HG02840 (cell line): ENCODE results near the gene EML1.

ENCODE experiments used
- ATAC-seq: cut with Tn5 transposase; IDR thresholded peaks from one replicate; pipeline ENCODE4 v1.9.1; 2021; ENCODE audit warnings: mild to moderate bottlenecking, moderate library complexity, moderate number of reproducible peaks; ENCODE audit not compliant: unreplicated experiment, low FRiP score

Gene EML1

GRCh38 chr14:99888149-99888548 is 94.9 kb downstream of the EML1 start:
- ATAC-seq: no peak

GRCh38 chr14:99889268-99889667 is 96.1 kb downstream of the EML1 start:
- ATAC-seq: no peak

- ATAC-seq: no peak
Measured at GRCh38 chr14:99891266-99891665, 98.1 kb downstream of the EML1 start.

- ATAC-seq: no peak
Measured at GRCh38 chr14:99891900-99892299, 98.7 kb downstream of the EML1 start.

- ATAC-seq: no peak
Measured at GRCh38 chr14:99892406-99892805, 99.2 kb downstream of the EML1 start.

GRCh38 chr14:99896361-99896760 is 103.1 kb downstream of the EML1 start:
- ATAC-seq: no peak

- no peak for ATAC-seq
Measured at GRCh38 chr14:99899578-99900178, 106.5 kb downstream of the EML1 start.

GRCh38 chr14:99902925-99903324 is 109.7 kb downstream of the EML1 start:
- no peak for ATAC-seq

- no peak for ATAC-seq
Measured at GRCh38 chr14:99904506-99904905, 111.3 kb downstream of the EML1 start.

GRCh38 chr14:99905121-99905520 is 111.9 kb downstream of the EML1 start:
- no peak for ATAC-seq

- ATAC-seq: no peak
Measured at GRCh38 chr14:99907761-99908652, 114.8 kb downstream of the EML1 start.

- ATAC-seq: no peak
Measured at GRCh38 chr14:99908653-99909250, 115.5 kb downstream of the EML1 start.

- no peak for ATAC-seq
Measured at GRCh38 chr14:99909513-99910064, 116.4 kb downstream of the EML1 start.

GRCh38 chr14:99910337-99911309 is 117.4 kb downstream of the EML1 start:
- ATAC-seq: no peak

- no peak for ATAC-seq
Measured at GRCh38 chr14:99915305-99916090, 122.3 kb downstream of the EML1 start.

GRCh38 chr14:99916091-99916383 is 122.8 kb downstream of the EML1 start:
- ATAC-seq: no peak

GRCh38 chr14:99918781-99919180 is 125.6 kb downstream of the EML1 start:
- no peak for ATAC-seq

GRCh38 chr14:99921425-99921824 is 128.2 kb downstream of the EML1 start:
- no peak for ATAC-seq

- ATAC-seq: no peak
Measured at GRCh38 chr14:99924379-99924778, 131.2 kb downstream of the EML1 start.

- no peak for ATAC-seq
Measured at GRCh38 chr14:99925471-99925870, 132.3 kb downstream of the EML1 start.
